ENCODE results near the gene ANTKMT.

DNA sequence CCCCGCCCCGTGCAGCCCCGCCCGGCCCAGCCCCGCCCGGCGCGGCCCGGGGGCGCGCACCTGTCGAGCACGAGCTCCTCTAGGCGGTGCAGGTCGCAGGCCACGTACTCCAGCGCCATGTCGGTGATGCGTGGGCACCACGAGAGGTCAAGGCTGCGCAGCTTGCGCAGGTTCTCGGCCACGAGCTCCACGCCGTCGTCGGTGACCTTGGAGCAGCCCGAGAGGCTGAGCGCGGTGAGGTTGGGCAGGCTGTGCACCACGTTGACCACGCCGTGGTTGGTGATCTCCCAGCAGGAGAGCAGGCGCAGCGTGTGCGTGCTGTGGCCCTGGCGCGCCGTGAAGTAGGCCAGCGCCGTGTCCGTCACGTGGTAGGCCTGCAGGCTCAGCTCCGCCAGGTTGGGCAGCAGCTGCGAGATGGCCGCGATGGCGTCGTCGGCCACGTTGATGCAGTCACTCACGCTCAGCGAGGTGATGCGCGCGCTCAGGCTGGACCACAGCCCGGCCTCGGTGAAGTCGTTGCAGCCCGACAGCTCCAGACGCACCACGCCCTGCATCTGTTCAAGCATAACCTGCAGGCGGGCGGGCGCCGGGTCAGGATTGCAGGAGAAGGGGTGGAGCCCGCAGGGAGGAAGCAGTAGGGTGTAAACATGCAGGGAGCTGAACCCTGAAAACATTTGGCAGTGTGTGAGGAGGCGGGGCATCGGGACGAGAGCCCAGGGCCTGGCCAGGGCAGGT is 25.4 kb upstream of the ANTKMT start:
- TF ChIP-seq, protein P1, sequence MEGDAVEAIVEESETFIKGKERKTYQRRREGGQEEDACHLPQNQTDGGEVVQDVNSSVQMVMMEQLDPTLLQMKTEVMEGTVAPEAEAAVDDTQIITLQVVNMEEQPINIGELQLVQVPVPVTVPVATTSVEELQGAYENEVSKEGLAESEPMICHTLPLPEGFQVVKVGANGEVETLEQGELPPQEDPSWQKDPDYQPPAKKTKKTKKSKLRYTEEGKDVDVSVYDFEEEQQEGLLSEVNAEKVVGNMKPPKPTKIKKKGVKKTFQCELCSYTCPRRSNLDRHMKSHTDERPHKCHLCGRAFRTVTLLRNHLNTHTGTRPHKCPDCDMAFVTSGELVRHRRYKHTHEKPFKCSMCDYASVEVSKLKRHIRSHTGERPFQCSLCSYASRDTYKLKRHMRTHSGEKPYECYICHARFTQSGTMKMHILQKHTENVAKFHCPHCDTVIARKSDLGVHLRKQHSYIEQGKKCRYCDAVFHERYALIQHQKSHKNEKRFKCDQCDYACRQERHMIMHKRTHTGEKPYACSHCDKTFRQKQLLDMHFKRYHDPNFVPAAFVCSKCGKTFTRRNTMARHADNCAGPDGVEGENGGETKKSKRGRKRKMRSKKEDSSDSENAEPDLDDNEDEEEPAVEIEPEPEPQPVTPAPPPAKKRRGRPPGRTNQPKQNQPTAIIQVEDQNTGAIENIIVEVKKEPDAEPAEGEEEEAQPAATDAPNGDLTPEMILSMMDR (conservative IDR thresholded peaks at IDR 0.05; ENCODE audit: low read length): no peak
- TF ChIP-seq EZH2phosphoT487 (IDR thresholded peaks at IDR 0.05; ENCODE audit: borderline replicate concordance): no peak
